Measurements from ENCODE around the gene SVIL.

The SVIL gene

GRCh38 chr10:29417324-29417723, 217.4 kb downstream of the SVIL start:
- DNase-seq (ENCODE audit: insufficient read length, low spot score) (no peak), FAIRE-seq (no peak)
- TF ChIP-seq CTCF (IDR thresholded peaks at IDR 0.05; ENCODE audit: insufficient read depth, missing control alignments), result no peak

GRCh38 chr10:29415876-29416275, 218.9 kb downstream of the SVIL start:
- no peak for TF ChIP-seq CTCF (IDR thresholded peaks at IDR 0.05; ENCODE audit: insufficient read depth, missing control alignments)
- DNase-seq (ENCODE audit: insufficient read length, low spot score) (no peak), FAIRE-seq (peak; percentile 82)

DNA sequence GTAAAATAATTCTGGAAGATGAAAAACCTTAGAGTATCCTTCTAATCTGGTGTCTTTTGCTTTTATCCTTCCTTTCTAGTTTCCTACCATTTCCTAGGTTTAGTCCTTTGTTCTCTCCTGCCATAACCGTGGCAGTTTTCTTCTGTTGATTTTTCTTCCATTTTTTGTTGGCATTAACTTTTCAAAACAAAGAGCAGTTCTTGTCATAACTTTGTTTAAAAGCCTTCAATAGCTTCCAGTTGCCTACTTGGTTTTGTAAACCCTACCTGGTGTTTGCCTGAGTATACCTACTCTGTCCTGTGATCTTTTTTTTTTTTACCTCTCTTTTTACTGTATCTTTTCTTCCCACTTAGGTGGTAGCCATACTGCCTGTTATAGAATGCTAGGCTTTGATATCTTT, 220.3 kb downstream of the SVIL start:
- FAIRE-seq, result peak; percentile 61
- no peak for TF ChIP-seq CTCF (IDR thresholded peaks at IDR 0.05; ENCODE audit: insufficient read depth, missing control alignments)
- DNase-seq (ENCODE audit: insufficient read length, low spot score), result no peak

GRCh38 chr10:29412485-29412884, 222.3 kb downstream of the SVIL start:
- FAIRE-seq (no peak), DNase-seq (ENCODE audit: insufficient read length, low spot score) (no peak)
- TF ChIP-seq CTCF (IDR thresholded peaks at IDR 0.05; ENCODE audit: insufficient read depth, missing control alignments), result no peak

GRCh38 chr10:29411666-29412315, 223.0 kb downstream of the SVIL start:
- no peak for TF ChIP-seq CTCF (IDR thresholded peaks at IDR 0.05; ENCODE audit: insufficient read depth, missing control alignments)
- no peak for DNase-seq (ENCODE audit: insufficient read length, low spot score)
- no peak for FAIRE-seq

- FAIRE-seq, result no peak
- no peak for TF ChIP-seq CTCF (IDR thresholded peaks at IDR 0.05; ENCODE audit: insufficient read depth, missing control alignments)
- DNase-seq (ENCODE audit: insufficient read length, low spot score), result peak; percentile 45
These were observed 225.3 kb downstream of the SVIL start for GRCh38 chr10:29409241-29410054.

DNA sequence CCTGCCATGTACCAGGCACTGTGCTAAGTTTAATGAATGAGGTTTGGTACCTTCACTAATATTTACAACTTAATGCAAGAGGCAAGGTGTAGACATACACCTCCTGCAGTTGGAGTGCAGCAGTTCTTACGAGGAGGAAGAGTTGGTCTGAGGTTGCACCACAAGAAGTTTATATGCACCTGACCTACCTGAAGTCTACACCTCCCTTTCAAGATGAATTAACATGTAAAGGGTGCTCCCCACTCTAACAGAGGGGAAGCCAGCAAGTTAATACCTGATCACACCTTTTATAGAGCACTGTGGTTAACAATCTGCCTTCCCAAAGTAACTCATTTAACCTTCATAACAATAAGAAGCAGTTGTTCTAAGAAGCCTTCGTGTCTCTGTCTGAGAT, 225.9 kb downstream of the SVIL start:
- no peak for TF ChIP-seq CTCF (IDR thresholded peaks at IDR 0.05; ENCODE audit: insufficient read depth, missing control alignments)
- no peak for DNase-seq (ENCODE audit: insufficient read length, low spot score)
- FAIRE-seq, result no peak

Data from D721Med (cell line).